Measurements from ENCODE around the gene CHRDL2. TPM values are rescaled to one million over a fixed set of nuclear protein-coding genes. Genes with fewer than 3 reads are reported as not detected.
A peak's percentile ranks its signal among the peaks of the same experiment; 100 is the strongest.

CHRDL2 gene
- total RNA-seq, 1 experiment from 2014 or later, result not detected

DNA sequence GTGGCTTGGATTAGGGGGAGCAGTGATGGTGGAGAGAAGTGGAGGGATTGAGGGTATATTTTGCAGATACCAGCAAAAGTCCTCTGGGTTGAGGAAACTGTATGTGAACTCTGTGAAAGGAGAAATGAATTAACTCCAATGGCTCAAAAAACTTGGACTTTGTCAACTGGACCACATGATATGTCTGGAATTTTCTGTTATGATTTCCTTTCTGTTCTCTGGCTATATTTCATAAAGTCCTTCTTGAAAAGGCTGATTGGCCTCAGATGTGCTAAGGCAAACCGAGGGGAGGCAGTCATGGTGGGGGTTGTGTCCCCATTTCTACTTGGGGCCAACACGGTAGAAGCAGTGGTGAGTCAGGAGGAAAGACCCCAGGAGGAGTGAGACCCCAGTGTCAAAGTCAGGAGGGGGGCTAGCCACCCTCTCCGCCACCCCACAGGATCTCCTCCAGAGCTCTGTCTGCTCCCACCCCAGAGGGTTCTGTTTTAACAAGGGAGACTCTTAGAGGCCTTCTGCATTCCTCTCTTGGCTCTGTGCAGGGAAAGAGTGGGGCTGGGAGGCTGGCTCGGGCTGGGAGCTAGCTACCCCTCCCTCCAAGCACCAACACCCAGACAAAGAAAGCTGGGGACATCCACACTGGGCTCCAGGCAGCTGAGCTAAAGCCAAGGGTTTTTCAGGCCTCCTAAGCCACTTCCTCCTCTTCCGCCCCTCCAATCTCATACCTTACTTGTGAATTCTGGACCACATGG lies 13.8 kb downstream of the CHRDL2 start:
- no peak for DNase-seq (ENCODE audit: extremely low read depth, low read depth)

DNA sequence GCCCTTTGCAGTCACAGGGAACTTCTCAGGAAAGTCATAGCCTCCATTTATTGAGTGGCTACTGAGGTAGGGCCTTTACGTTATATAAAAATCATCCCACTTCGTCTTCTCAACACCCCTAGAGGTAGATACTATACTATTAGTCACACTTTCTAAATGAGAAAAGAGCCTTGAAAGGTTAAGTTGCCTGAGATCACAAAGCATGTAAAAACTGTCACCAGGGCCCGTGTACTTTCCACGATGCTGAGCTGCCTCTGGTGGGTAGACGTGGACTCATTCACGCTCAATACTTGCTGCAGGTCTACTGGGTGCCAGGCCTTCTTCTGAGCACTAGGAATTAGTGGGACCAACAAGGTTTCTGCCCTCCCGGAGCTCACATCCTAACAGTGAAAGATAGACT lies 16.3 kb downstream of the CHRDL2 start:
- no peak for DNase-seq (ENCODE audit: extremely low read depth, low read depth)

DNA sequence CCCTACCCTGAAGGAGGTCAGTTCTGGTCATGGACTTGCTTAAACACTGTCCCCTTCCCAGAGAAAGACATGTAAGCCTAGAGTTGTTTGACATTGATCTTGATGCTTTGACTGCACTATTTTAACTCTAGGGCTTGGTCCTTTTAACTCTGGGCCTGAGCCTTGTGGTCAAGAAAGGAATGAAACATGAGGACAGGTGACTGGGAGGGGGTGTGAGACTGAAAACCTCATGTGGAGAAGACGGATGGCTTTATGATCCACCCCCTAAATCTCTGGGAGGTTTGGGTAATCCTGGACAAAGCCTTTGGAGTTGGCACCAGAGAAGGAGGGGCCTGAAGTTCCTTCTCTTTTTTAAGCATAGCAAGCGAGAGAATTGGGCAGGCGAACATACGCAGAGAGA lies 17.5 kb downstream of the CHRDL2 start:
- DNase-seq (ENCODE audit: extremely low read depth, low read depth), result no peak

DNA sequence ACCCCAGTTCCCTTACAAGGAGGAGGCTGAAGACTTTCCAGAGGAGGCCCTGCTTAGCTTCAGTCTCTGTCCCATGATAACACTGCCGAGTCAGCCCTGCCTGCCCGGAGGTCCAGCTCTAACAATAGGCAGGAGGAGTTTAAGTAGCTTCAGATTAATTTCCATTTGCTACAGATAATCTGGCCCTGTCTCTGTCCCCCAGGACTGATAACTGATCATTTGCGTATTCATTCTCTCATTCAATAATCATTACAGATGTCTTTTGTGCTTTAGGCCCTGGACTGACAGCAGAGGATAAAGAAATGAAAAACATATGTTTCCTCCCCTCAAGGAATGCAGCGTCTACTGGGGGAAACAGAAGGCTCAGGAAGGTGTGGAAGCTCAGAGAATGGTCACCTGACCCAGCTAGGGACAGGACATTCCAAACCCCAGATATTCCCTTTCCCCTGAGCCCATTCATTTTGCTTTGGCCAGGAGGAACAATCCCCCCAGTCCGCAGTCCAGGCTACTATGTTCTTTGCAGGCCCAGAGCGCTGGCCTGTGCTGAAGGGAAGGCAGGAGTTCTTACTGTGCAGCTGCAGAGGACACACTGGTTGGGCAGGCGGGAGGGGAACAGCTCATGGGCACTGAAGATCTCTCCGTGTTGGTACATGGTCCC lies 20.8 kb downstream of the CHRDL2 start:
- DNase-seq (ENCODE audit: extremely low read depth, low read depth), result no peak

DNA sequence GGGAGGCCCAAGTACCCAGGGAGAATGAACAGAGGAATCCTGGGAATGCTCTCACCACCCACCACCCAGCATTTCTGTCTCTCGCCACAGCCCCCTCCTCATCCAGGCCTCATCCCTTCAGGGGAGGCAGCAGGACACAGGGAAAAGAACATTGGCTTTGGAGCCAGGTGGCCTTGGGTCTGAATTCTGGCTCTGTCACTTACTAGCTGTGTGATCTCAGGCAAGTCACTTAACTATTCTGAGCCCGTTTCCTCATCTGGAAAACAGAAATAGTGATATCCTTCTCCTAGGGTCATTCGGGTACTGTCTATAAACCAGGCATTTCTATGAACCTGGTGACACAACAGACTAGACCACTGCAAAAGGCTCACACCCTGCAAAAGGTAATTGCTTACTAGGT lies 22.1 kb downstream of the CHRDL2 start:
- DNase-seq (ENCODE audit: extremely low read depth, low read depth), result no peak

DNA sequence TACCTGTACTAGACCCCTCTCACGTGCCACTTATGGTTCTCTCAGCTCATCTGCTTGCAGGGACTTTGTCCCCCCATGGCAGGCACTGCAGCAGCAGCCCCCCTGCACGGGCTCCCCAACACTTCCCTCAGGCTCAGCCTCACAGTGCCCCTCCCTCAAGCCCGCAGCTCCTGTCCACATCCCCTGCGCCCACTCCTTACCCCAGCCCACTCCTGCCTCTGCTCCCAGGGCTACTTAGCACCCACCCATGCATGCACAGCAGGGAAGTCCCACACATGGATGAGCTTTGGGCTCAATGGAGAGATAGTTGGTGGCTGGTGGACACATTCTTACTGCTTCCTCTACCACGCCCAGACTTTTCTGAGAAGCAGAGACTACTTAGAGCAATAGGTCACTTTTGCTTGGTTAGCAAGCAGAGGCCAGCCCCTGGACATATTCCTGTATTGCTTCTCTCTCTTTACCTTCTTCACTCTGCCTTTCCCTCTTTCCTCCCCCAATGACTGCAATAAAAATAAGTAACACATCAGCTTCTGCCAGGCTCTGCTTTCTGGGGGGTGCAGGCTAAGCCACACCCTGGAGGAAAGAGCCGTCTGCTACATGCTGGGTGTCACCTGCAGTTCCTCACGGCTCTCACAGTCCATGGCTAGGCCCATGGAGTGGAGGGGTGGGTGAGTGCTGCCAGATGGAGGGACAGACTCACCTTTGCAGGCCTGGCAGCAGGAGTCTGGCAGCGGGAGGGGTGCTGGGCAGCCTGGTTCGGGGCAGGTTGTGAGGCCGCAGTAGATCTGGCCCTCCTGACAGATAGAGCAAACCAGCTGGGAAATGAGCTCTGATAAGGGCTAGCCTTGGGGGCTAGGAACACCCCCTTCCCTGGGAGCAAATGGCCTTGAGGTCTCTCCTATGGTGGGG lies 23.4 kb downstream of the CHRDL2 start:
- no peak for DNase-seq (ENCODE audit: extremely low read depth, low read depth)

DNA sequence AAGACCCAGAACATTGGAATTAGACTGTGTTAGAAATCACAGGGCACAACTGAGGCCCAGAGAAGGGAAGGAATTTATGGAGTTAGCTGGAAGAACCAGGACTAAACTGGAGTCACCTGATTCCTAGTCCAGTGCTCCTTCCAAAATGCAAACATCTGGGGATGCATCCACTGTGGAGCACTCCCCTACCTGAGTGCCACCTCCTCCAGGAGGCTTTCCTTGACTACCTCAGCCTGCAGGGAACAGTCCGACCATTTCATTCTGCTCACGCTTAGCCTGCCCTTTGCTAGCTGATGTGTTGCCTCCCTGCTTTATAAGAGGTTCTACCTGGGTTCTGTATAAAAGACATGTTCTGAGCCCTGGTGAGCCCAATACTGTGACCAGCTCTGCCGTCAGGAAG lies 24.0 kb downstream of the CHRDL2 start:
- DNase-seq (ENCODE audit: extremely low read depth, low read depth), result no peak

DNA sequence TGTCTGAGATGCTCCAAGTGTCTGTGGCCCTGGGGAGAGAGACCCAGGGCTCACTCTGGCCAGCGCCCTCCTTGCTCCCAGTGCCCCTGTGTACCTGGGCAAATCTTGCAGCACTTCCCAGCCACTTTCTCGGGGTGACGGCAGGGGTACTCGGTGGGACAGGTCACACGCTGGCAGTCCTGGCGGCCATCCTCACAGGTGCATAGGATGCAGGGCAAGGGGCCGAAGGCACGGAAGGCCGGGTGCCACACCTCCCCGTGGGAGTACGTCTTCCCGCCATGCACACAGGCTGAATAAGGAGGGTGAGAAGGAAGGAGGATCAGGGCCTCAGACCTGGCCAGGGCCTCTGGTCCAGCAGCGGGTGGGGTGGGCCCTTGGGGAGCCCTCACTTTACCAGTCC lies 28.0 kb downstream of the CHRDL2 start:
- no peak for DNase-seq (ENCODE audit: extremely low read depth, low read depth)

DNA sequence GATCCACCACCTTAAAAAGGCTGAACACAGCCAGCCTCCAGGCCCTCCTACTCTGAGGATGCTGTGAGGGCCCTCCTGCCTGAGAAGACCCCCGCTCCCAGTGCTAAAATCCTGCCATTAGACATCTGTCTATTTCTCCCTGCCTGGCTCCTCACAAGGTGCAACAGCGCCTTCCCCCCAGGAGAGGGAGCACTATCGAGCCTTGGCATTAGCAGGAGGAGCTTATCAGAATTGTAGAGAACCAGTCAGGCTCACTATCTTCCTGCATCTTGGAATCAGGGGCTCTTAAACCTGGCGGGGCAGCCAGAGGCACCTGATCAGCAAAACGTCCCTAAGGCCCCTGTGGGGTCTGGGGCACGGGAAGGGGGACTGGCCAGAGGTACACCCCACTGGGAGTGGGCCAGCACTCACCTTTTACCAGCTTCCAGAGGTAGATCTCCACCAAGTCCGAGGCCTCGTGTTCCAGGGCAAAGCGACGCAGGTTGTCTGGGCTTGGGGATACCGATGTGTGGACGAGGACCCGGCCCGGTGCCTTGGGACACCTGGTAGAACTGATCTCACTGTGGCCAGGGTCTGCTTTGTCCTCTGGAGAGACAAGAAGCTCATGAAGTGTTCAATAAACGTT lies 28.7 kb downstream of the CHRDL2 start:
- DNase-seq (ENCODE audit: extremely low read depth, low read depth), result peak; percentile 60

DNA sequence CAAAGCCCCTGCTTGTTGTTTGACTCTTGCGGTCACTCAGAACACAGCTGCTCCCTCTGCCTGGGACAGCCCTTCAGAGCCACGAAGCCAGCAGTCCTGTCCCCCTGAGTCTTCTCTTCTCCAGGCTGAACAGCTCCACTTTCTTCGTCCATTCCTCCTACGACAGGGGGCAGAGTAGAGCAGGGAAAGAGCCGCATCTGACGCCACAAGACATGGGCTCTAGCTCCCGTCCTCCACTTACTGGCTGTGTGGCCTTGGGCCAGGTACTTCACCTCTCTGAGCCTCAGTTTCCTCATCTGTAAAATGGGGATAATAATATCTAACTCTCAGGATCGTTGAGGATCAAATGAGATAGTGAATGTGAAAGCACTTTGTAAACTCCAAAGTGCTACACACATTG lies 29.9 kb downstream of the CHRDL2 start:
- DNase-seq (ENCODE audit: extremely low read depth, low read depth), result no peak

DNA sequence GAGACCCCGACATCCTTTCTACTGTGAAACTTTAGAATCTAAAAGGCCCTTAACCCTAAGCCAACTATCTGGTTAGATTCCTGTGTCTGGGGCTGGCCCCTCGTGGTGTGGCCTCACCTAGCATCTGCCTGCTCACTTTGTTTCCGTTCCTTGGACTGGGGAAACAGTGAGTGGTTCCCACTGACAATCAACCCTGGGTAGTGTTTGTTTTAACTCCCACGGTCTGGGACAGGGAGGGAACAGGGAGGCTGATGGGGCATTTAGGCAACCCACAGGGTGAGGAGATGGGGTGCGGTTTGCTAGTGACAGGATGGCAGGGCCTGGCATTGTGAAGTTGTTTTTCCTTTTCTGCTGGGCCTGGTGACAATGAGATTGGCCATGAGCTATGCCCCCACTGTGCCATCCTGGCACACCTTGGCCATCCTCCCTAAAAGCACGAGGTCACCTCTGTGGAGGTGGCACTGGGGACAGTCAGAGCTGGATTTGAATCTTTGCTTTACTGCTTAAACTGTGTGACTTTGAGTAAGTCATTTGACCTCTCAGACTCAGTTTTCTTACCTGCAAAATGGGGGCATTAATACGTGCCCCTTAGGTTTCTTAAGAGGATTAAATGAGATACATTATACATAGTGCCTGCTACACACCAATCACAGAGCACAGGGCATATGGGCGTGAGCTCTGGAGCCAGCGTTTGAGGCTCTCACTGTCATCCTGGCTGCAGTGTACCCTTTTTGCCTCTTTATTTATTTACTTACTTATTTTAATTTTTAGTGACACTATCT lies 31.4 kb downstream of the CHRDL2 start:
- no peak for DNase-seq (ENCODE audit: extremely low read depth, low read depth)

DNA sequence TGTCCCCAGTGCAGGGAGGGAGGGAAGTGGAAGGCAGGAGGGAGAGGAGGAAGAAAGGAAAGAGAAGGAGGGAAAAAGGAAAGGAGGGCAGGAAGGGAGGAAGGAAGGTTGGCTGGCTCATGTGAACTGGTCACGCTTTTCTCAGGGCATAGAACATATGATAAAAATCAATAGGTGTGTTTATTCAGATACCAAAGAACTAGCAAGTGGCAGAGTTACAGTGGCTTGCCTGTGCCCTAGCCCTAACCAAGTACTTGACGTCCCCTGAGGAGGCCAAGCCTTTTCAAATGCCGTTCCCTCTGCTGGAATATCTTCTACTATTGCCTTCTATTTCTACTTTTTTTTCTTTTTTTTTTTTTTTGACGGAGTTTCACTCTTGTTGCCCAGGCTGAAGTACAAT lies 33.5 kb downstream of the CHRDL2 start:
- no peak for DNase-seq (ENCODE audit: extremely low read depth, low read depth)

DNA sequence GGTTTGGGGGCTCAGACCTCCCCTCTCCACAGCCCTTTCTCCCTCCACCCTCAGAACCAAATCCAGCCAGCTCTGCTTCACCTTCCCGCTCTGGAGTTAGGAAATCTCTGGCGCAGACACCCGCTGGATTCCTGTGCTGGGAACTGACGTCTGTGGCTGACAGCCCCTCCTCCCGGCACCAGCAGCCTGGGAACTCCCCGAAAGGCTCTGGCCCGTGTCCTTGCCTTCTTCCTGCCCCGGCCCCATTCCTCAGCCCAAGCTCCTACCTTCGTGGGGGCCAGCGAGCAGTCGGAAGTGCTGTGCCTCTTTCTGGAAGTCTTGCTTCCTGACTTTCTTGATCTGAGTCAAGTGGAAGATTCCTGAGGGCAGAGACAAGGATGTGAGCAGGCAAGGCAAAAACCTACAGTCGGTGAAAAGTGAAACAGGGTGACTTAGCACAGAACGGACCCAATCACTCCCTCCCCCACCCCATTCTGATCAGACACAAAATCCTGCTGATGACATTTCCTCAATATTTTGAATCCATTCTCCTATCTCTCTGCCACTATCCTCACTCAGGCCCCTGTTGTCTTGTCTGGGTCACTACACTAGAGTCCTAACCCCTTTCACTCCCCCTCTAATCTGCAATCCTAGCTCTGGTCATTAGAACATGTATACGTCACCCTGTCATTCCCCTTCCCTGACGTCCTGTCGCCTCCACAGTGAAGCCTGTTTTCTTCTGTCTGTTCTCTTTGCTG lies 34.1 kb downstream of the CHRDL2 start:
- no peak for DNase-seq (ENCODE audit: extremely low read depth, low read depth)

DNA sequence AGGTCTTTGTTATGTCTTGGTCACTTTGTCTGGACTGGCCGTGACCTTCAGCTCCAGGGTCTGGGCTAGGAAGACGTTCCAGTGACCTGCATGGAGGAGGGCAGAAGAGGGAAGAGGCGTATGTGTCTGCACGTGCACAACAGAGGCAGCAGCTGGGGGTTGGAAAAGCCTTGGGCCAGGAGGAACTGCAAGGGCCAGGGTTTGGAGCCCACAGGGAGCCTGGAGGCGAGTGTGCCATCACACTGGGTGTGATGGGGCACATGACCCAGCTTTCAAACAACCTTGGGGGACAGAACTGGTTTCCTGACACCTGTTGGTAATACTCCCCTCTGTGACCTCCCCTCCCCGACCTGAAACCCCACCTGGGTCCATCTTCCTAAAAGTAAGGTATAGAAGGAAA lies 34.7 kb downstream of the CHRDL2 start:
- no peak for DNase-seq (ENCODE audit: extremely low read depth, low read depth)

DNA sequence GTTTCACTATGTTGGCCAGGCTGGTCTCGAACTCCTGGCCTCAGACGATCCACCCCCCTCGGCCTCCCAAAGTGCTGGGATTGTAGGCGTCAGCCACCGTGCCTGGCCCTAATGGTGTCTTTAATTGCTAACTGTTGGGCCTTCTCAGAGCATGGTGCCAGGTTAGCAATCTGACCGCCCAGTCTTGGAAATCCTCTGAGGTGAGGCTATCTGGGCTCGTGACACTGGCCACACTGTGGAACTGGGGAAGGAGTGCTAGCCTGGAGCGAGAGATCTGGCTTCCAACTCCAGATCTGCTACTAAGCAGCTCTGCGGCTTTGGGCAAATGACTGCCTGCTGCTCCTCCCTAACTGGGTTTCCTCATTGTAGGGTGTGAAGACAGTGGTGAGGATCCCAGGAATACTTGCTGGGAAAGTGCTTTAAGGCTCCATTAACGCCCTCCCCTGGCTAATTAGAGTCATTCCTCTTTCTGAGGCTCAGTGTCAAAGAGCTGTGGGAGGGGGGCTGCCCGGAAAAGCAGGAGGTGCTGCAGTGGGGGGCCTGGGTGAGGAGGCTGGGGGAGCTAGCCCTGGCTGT lies 35.4 kb downstream of the CHRDL2 start:
- no peak for DNase-seq (ENCODE audit: extremely low read depth, low read depth)

DNA sequence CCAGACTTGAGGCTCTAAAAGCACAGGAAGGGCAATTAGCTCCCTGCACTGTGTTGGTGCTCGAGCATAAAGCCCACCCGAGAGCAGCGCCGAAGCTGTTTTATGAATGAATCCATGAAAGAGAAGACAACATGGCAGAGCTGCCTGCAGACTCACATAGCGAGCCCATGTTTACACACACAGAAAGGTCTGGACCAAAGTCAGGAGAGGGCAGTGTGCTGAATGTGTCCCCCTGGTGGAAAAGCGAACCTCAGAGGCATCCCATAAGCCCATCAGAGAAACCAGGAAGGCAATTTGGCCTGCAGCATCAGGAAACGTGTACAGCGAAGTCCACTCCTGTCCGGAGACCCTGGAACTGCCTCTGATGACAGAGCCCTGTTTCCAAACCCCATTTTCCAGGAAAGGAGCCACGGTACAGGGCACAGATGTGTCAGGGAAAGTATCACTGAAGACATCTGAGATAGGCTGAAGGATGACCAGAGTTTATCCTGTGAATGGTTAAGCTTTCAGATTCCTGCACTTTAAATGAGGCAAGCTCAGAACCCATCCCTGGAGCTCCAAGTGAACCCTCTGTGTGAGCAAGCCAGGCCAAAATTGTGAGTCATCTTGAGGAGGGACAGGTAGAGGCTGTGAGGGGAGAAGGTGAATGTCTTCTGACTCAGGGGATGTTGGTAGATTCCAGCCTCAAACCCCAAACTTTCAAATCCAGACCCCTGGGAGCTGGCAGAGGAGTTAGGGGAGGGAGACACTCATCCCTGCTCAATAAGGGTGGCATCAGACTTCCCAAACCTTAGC lies 36.9 kb downstream of the CHRDL2 start:
- no peak for DNase-seq (ENCODE audit: extremely low read depth, low read depth)

DNA sequence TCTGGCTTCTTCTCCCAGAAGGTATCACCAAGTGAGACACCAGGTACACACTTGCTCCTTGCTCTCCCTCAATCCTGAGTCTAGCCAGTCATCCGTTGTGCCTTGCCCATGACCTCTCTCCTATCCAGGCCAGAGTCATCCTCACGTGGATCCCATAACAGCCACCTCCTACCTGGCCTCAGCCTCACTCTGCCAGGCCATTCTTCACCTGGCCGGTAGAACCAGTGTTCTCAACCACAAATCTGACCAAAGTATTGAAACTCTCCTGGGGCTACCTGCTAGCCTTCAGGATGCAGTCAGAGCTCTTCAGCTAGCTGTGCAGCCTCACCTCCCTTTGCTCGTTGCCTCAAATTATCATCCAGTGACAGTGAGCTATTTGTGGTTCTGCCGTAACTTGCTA lies 37.7 kb downstream of the CHRDL2 start:
- no peak for DNase-seq (ENCODE audit: extremely low read depth, low read depth)

DNA sequence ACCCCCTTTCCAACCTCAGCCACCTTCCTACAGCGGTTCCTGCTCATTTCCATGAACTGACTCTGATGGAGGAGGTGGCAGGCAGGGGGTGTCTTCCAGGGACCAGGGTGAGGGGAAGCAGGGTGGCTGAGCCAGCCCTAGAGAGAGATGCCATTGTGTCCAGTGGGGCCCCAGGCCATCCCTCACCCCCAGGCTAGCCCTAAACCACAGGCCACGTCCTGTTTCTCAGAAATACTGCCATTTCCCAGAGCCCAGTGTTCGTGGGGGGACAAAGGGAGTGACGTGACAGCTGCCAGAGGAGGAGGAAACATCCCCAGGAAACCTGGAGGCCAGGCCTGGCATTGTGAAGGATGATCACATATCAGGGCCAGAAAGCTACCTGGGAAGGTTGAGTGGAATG lies 39.5 kb downstream of the CHRDL2 start:
- DNase-seq (ENCODE audit: extremely low read depth, low read depth), result no peak
